ENCODE results near the gene C17orf67.
"Not testable (repeated sequence)": the region's sequence is repeated elsewhere in the genome, so short reads cannot be mapped to it uniquely, and the experiment has no call there.

C17orf67 gene

DNA sequence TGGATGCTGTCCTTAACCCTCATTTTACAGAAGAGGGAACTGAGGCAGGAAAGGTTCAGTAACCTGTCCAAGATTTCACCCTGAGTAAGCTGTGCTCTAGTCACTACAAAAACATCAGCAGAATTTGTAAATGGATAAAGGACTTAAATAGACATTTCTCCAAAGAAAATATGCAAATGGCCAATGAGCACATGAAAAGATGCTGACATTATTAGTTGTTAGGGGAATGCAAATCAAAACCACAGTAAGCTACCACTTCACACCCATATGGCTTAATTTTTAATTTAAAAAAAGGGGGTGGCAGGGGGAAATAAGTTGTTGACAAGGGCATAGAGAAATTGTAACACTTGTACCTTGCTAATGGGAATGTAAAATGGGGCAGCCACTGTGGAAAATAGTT is 51.4 kb downstream of the C17orf67 start:
- H3K27ac ChIP-seq = no peak overlapping the region
- no peak overlapping the region for H3K4me3 ChIP-seq

DNA sequence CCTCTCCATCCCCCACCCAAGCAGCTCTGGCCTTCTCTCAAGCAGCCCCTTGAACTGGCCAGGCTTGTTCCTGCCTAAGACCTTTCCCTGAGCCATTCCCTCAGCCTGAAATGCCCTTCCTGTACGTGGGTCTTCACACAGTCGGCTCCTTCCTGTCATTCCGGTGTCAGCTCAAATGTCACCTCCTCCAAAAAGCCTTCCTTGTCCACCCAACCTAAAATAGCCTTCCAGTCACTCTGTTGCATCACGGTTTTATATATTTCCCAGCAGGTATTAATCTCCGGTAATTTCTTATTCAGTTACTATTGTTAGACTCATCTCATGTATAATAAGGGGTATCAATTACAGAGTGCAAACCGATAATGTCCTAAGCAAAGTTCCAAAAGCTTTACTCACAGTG is 51.8 kb downstream of the C17orf67 start:
- Histone ChIP-seq H3K4me3 (no peak overlapping the region), H3K27ac (no peak overlapping the region)

DNA sequence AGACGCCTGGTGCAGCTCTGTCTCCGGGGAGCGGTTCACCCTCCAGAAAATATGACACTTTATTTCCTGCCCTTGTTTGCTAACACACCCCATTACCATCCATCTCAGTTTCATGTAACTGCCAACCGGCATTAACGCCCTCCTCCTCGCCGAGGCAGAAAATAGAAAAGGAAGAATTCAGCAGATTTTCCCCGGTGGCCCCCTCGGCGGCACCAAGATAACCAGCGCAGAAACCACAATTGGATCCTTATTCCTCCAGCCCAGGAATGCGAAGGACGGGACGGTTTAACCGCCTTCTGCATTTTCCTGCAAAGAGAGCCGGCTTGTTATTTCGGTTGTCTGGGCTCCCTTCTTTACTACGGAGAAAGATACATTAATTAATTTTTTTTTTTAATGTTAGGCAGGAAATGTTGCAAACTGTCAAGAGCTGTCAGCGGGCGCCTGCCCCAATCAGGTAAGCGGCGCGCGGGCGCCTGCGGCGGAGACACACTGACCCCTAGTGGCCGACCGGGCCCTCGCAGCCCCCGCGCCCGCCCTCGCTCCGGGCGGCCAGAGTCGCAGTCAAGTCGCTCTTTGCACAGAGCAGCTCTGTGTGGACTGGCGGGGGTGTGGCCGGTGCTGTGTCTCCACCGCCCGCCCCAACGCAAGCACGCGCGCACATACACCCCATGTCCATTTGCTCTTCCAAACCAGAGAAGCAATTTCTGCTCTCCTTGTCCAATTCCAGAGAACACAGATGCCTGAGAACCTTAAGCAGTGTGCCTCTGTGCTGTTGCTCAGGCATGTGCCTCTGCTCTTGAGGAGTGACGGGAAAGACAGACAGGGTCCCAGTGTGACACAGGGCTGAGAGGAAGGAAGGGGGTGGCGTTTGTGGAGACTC is 53.6 kb downstream of the C17orf67 start:
- Histone ChIP-seq H3K27ac (peak overlapping the region in 1 of 21 experiments; percentile 18), H3K4me3 (peak overlapping the region in 6 of 7 experiments; percentile 15 to 26 (median 20))

DNA sequence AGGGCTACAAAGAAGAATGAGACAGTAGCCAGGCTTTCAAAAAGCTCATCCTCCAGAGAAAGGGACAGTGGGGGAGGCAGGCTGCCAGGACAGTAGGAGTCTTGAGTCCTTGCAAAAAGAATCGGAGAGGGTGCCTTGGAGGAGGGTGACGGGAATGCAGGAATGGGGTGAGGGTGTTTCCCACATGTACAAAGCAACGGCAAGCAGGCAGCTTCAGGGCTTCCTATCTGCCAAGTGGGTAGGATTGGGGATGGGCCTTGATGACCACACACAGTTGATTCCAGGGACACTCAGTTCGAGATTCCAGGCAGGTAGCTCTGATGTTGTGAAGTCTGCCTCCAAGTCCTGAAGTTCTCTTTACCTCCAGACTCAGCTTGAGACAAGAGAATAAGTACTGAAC is 54.4 kb downstream of the C17orf67 start:
- H3K4me3 ChIP-seq = no peak overlapping the region

DNA sequence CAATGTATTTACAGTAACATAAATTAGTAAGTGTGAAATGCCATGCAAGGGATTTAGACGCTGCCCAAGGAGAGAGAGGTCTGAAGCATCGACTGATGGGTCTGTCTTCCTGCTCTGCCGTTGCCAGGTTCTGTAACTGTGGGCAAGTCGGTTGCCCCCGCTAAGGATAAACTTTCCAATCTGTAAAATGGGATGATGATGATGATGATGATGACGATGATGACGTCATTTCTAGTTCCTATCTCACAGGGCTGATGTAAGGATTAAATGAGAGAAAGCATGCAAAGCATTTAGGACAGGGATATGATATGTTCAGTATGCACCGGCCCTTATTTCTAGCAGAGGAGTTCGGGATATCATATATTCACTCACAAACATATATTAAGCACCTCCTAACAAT is 54.8 kb downstream of the C17orf67 start:
- Histone ChIP-seq H3K27ac (no peak overlapping the region), H3K4me3 (no peak overlapping the region)

More for the DNA sequence above, 54.4 kb downstream of the C17orf67 start:
- H3K27ac ChIP-seq = peak overlapping the region in 1 of 21 experiments; percentile 18

DNA sequence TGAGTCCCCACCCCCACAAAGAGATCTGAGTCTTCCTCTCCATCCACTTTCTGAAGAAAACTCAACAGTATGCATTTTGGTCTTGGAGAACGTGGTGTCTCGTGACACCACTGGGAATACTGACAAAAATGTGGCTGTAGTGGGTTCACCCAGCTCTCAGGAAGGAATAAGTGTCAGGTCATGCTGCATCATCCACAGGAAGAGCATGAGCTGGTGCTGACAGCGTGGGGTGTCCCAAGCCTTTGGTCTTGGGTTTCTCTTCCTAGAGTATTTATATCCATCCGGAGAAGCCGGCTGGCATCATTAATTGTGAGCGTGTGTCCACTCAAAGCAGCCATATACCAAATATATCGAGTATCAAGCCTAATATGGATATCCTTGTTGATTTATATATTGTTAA is 55.9 kb downstream of the C17orf67 start:
- no peak overlapping the region for H3K27ac ChIP-seq
- H3K4me3 ChIP-seq = no peak overlapping the region

DNA sequence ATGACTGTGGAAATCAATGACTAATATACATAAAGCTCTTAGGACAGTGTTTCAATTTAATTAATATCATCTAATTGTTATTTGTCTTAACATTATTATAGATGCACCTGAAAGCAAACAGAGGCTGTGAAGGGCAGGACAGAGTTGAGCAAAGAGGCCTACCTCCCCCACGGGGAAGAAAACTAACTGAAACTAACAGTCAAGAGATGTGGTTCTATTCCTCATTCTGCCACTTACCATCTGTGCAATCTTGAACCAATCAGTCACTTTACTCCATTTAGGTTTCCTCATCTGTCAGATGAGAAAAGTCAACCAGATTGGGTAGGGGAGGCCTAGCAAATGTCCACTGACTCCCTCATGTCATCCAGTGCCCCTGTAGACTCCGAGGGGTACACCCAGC is 59.1 kb downstream of the C17orf67 start:
- Histone ChIP-seq H3K4me3 (no peak overlapping the region), H3K27ac (no peak overlapping the region)

DNA sequence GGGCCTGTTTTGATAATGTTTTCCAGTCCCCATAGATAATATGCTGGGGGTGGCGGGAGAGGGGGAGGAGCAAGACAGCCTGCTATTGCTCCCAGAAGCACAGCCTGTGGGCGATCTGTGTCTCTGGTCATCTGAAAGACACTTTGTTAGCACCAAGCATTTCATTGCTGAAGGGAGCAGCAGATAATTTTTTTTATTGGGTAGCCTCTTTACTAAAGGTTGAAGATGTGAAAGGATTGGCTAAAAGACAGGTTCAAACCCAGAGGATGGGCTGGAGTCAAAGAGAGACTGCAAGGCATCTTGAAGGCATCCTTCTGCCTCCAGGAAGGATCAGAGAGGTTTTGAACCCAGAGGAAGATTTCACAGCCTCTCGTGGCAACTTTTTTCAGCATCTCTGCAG is 60.6 kb downstream of the C17orf67 start:
- H3K27ac ChIP-seq = no peak overlapping the region

DNA sequence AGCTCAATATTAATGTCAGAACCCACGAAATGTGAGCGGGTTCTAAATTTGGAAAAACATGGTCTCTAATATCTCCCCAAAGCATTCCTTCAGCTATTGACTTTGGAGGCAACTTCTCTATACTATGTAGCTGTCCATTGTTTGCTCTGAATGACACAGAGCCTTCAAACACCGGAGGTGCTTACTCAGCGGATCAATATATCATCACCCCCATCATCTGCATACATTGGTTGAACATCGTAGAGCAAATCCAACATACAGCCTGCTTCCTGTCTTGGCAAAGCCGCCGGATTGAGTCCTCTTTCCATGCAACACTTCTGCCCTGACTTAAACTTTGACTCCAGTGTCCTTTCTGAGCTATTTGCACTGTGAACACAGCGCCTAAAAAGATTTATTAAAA is 61.3 kb downstream of the C17orf67 start:
- H3K4me3 ChIP-seq = no peak overlapping the region
- H3K27ac ChIP-seq = no peak overlapping the region

More for the DNA sequence above, 60.6 kb downstream of the C17orf67 start:
- no peak overlapping the region for H3K4me3 ChIP-seq

DNA sequence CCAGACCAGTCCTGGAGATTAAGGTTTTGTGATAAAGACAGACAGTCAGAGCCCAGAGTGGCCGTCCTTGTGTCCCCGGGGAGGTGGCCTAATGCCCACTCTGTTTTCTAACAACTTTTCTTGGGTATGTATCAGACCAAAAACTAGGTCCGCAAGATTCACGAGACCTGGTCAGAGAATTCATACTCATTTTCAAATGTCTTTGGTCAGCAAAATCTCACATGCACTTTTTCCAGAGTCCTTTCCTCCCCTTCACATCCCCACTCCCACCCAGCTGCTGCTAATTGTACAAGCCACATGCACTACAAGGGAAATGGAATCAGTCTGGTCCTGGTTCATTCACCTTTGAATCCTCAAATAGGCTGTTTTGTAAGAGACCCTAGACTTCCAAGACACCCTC is 61.7 kb downstream of the C17orf67 start:
- Histone ChIP-seq H3K27ac (no peak overlapping the region), H3K4me3 (no peak overlapping the region)

DNA sequence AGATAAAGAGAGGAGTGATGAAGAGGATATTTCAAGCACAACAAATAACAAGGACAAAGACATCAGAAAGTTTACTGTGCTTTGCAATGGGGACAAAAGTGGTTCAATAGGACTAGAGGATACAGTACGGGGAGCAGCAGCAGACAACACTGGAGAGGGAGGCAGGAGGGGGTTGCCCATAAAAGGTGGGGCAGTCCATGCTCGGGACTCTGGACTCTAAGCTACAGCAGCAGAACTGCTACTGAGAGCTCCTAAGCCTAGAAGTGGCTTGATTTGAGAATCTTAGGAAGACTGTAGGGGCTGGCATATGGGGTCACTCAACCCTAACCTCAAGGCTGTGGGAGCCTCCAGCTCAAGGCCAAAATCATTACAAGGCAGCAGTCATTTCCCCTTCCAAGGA is 62.2 kb downstream of the C17orf67 start:
- H3K4me3 ChIP-seq = no peak overlapping the region
- no peak overlapping the region for H3K27ac ChIP-seq

DNA sequence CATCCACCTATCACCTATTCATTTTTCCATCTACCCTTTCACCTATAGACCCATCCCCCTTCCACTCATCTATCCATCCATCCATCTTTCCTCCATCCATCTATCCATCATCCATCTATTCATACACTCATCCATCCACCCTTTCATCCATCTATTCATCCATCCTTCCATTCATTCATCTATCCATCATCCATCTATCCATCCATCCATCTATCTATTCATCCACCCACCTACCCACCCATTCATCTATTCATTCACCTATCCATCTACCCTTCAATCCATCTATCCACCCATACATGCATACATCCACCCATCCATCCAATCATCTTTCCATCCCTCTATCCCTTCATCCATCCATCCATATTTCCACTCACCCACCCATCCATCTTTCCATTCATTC is 63.3 kb downstream of the C17orf67 start:
- Histone ChIP-seq H3K4me3 (no peak overlapping the region), H3K27ac (no peak overlapping the region)

DNA sequence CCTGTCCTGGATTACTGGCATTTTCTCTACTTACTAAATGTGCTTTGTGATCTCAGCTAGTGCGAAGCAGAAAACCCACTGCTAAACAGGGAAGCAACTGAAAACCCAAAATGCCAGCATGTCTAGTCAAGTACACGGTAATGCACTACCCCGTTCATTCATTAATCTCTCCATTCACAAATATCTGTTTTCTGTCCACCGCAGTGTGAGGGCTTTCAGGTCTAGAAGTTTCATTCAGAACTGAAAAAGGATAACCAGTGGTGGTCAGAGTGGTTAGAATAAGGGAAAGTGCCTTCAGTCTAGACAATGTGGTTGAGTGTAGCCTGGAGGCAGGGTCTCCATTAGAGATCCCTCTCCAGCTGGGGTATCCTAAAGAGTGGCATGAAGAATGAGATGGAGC is 68.3 kb downstream of the C17orf67 start:
- H3K4me3 ChIP-seq = no peak overlapping the region

DNA sequence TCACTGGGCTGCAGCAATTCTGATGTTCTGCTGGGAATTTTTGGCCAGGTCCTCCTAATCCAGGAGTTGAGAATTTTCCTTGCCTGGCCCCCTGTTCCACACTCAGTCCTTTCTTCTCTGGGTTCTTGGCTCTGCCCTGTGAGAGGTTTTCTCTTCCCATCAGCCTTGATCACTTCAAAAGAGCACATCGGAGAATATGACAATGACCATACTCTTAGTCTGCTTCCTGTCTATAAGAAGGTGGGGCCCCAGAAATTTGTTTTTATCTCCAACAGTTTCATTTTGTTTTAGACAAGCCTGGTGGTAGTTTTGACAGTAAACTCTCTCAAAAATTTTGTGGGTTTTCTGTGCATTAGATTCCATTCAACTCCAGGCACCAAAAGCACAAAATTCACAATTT is 70.7 kb downstream of the C17orf67 start:
- no peak overlapping the region for H3K27ac ChIP-seq

More for the DNA sequence above, 68.3 kb downstream of the C17orf67 start:
- no peak overlapping the region for H3K27ac ChIP-seq

DNA sequence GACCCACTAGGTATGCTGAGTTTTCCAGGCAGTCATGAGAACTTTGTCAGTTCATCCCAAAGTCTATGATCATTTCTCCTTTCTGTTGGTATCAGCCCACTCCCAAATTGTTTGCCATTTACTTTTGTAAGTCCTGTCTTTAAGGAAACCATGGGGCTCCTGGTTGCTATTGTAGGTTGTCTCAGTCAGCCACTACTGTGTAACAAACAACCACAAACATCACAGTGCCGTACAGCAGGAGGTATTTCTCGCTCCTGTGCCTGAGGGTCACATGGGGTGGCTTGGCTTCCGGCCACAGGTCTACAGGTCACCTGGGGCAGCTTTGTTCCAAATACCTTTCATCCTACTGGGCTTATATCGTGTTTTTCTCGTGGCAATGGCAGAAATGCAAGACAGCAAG is 71.6 kb downstream of the C17orf67 start:
- Histone ChIP-seq H3K4me3 (no peak overlapping the region), H3K27ac (no peak overlapping the region)

More for the DNA sequence above, 70.7 kb downstream of the C17orf67 start:
- H3K4me3 ChIP-seq = no peak overlapping the region

DNA sequence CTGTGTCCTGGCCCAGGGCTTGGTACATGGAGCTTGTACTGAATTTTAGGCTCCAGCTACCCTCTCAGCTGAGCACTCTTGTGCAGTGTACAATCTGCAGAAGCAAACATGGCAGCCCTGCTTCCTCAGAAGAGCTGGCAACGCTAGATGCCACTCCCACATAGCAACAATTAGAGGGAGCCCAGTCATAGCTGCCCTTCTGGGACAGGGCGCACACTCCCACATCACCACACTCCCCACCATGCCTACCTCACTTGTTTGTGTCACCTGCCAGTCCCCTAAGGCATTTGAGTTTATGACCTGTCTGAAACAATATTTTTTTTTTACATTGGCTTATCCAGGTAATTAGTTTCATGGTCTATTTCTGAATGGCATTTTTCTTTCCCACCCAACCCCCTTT is 72.3 kb downstream of the C17orf67 start:
- H3K4me3 ChIP-seq = no peak overlapping the region
- H3K27ac ChIP-seq = no peak overlapping the region

DNA sequence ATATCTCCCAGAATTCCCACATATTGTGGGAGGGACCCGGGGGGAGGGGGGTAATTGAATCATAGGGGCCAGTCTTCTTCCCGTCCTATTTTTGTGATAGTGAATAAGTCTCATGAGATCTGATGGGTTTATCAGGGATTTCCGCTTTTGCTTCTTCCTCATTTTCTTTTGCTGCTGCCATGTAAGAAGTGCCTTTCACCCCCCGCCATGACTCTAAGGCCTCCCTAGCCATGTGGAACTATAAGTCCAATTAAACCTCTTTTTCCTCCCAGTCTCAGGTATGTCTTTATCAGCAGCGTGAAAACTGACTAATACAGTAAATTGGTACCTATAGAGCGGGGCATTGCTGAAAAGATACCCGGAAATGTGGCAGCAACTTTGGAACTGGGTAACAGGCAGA is 76.1 kb downstream of the C17orf67 start:
- H3K4me3 ChIP-seq, H3K27ac ChIP-seq: not testable (repeated sequence)

DNA sequence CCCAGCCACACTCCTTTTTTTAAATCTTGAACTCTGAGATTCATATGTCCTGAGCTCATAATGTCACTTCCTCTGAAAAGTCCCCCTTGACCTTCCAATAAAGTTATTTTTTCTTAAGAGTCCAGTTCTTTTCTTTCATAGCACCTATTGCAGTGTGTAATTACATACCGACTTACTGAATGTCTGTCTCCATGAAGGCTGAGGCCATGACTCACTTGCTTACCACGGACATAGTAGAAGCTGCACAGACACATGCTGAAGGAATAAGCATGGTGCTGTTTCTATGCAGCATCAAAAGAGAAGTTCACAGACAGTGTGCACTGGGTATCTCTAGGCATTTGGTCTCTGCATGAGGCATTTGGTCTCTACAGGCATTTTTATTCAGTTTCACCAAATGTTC is 77.2 kb downstream of the C17orf67 start:
- Histone ChIP-seq H3K27ac (no peak overlapping the region), H3K4me3 (no peak overlapping the region)

DNA sequence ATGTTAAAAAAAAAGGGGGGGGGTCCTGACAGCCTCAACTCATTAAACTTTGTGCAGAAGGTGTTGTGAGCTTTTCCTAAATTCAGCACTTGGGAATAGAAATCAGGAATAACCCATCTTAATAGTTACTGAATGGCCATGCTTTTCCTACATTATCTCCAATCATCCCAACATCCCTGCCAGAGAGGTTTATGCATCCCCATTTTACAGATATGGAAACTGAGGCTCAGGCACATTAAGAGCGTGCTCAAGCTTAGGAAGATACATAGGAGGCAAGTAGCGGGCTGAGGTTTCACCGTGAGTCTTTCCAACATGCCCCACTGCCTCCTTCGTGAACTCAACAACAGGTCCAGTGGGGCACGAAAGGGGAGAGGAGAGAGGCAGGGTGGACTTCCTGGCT is 78.4 kb downstream of the C17orf67 start:
- Histone ChIP-seq H3K4me3 (no peak overlapping the region), H3K27ac (no peak overlapping the region)

DNA sequence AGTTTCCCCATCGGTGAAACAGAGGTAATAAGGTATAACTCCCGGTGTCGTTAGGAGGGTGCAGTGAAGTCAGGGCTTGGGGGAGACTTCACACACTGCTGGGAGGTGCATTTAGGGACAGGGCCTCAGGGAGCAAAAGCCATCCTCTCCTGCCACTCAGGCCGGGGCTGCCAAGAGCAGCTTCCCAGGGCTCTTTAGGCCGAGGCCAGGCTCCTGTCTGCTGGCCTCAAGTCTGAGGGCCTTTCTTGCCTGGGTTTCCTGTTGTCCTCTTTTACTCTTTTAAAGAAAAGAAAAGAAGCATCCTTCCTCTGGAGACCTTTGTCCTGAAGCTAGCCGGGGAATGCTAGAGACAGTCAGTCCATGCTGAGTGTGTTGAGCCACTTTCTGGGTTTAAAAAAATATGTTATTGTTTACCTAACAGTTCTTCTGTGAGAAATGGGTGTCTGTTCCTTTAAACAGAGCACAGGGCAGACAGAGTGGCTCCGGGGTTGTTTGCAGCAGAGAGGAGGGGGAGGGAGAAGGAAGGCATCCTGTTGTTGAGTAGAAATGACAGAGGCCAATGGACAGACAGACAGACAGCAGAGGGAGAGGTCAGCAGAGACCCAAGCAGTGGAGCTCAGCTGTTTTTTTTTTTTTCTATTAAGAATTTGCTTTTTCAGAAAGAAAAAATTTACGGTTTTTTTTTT is 79.1 kb downstream of the C17orf67 start:
- Histone ChIP-seq H3K4me3 (no peak overlapping the region), H3K27ac (no peak overlapping the region)

DNA sequence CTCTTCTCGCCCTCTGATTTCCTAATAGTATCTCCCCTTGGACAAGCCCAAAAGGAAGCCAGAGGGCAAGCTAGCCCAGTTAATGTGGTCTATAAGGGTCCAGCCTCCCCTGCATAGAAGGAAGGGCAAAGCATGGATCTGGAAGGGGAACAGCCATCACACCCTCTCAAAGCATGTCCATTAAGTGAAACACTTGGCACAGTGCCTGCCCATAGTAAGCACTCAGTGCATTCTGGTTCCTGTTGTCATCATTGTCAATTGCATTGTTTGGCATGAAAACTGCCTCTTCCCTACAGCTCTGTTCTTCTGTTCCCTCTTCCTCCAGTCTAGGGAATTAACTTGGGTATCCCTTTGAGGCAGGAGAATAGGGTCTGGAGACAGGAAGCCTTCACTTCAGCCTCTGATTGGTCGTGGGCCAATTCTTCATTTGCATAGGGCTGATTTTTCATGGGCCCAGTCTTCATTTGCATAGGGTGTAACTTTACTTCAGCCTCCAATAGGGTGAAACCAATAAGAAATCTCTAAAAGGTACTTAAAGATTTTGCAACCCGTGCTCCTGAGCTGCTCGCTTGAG is 81.4 kb downstream of the C17orf67 start:
- Histone ChIP-seq H3K27ac (no peak overlapping the region), H3K4me3 (no peak overlapping the region)

Measured in skin epidermis (tissue), 12 donors.